Uterus (tissue), 4 donors: Measurements from ENCODE around the gene ZDHHC11. TPM values are rescaled to one million over a fixed set of nuclear protein-coding genes. Genes with fewer than 3 reads are reported as not detected.
A peak's percentile ranks its signal among the peaks of the same experiment; 100 is the strongest.

ENCODE experiments used
- DNase-seq, 2 donors: peaks; one replicate each; pipeline ENCODE4 v3.0.0-alpha.2; 2019 to 2020
- H3K27ac ChIP-seq, 2 donors: fragments of 200-600 bp; sonication (generic); 1 replicate in 1 of 2; 2 replicates in 1 of 2; pipeline ENCODE4 v1.5.1; 2016 to 2018
- H3K27me3 ChIP-seq, 2 donors: fragments of 200-600 bp; sonication (generic); one replicate each; pipeline ENCODE4 v1.5.1; 2018 to 2019; ENCODE audit warnings: control low read depth in 1 of 2
- H3K36me3 ChIP-seq, 2 donors: fragments of 200-600 bp; sonication (generic); one replicate each; pipeline ENCODE4 v1.5.1; 2019; ENCODE audit warnings: control low read depth in 1 of 2
- H3K4me1 ChIP-seq, 2 donors: fragments of 200-600 bp; sonication (generic); one replicate each; pipeline ENCODE4 v1.5.1; 2018 to 2019; ENCODE audit warnings: control low read depth in 1 of 2
- H3K4me3 ChIP-seq, 2 donors: fragments of 200-600 bp; sonication (generic); 1 replicate in 1 of 2; 2 replicates in 1 of 2; pipeline ENCODE4 v1.5.1; 2018 to 2019; ENCODE audit warnings: mild to moderate bottlenecking in 1 of 2
- H3K9me3 ChIP-seq, 2 donors: fragments of 200-600 bp; sonication (generic); one replicate each; pipeline ENCODE4 v1.5.1; 2019; ENCODE audit warnings: control low read depth in 1 of 2
- POLR2A ChIP-seq, 2 donors: fragments of 450-650 bp; IDR thresholded peaks; one replicate each; pipeline ENCODE4 v1.6.1; 2016; ENCODE audit warnings: antibody characterized with exemption in 2 of 2, mild to moderate bottlenecking in 1 of 2, moderate library complexity in 1 of 2
- intact Hi-C: fragments of 100-400 bp; cut with DNase I; formaldehyde crosslinking; loops from one replicate; pipeline ENCODE4 v1.15.1; 2023; ENCODE audit warnings: low total_unique reads
- total RNA-seq, 4 donors: library from RNA; depleted of rRNA in 3 of 4; stranded (reverse); fragments of >200 nt in 3 of 4; gene quantifications; one replicate each; pipeline versions ENCODE4 v1.1.0 to v1.2.4, GENCODE V29; 2014 to 2023
- TF ChIP-seq, protein P1 (sequence below), 4 experiments: fragments of 200-600 bp in 2 of 4; fragments of 450-650 bp in 2 of 4; sonication (generic) in 2 of 4; IDR thresholded peaks; one replicate each; pipeline ENCODE4 v1.5.1; 2016 to 2019; ENCODE audit warnings: antibody characterized with exemption in 4 of 4, mild to moderate bottlenecking in 2 of 4, moderate library complexity in 1 of 4
- donor health status: DM: yes; HTN: yes; CAD: no.

ZDHHC11 gene
- total RNA-seq, 4 donors from 2014 or later, result 1.8 to 14.4 (median 8.2) TPM; not detected in 1

DNA sequence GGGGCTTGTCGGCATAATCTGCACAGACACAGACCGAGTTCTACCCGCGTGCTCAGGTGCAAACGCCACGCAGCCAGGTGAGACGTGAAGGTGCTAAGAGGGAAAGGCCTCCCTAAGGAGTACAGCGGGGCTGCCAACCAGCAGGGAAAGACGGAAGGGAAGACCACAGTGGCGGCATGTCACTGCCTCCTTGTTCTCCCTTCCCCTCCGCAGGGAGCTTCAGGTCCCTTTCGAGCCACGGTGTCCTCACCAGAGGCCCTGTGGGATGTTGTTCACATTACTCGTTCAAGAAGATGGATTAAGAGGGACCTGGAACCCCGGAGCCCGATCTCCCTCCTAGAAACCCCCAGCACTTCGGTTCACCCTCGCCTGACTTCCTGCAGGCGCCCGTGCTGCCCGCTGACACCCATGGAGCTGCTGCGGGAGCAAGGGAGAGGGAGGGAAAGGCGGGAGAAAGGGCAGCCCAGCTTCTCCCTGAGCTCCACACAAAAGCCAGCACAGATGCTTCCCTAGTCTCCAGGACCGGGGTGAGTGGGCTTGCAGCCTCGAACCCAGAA, 41.1 kb upstream of the ZDHHC11 start:
- intact Hi-C loops, result no loop called here
- TF ChIP-seq, protein P1, sequence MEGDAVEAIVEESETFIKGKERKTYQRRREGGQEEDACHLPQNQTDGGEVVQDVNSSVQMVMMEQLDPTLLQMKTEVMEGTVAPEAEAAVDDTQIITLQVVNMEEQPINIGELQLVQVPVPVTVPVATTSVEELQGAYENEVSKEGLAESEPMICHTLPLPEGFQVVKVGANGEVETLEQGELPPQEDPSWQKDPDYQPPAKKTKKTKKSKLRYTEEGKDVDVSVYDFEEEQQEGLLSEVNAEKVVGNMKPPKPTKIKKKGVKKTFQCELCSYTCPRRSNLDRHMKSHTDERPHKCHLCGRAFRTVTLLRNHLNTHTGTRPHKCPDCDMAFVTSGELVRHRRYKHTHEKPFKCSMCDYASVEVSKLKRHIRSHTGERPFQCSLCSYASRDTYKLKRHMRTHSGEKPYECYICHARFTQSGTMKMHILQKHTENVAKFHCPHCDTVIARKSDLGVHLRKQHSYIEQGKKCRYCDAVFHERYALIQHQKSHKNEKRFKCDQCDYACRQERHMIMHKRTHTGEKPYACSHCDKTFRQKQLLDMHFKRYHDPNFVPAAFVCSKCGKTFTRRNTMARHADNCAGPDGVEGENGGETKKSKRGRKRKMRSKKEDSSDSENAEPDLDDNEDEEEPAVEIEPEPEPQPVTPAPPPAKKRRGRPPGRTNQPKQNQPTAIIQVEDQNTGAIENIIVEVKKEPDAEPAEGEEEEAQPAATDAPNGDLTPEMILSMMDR (IDR thresholded peaks at IDR 0.05), result no peak
- no peak for TF ChIP-seq POLR2A (IDR thresholded peaks at IDR 0.05)
- H3K27ac ChIP-seq, result peak overlapping the region; percentile 78 to 86

DNA sequence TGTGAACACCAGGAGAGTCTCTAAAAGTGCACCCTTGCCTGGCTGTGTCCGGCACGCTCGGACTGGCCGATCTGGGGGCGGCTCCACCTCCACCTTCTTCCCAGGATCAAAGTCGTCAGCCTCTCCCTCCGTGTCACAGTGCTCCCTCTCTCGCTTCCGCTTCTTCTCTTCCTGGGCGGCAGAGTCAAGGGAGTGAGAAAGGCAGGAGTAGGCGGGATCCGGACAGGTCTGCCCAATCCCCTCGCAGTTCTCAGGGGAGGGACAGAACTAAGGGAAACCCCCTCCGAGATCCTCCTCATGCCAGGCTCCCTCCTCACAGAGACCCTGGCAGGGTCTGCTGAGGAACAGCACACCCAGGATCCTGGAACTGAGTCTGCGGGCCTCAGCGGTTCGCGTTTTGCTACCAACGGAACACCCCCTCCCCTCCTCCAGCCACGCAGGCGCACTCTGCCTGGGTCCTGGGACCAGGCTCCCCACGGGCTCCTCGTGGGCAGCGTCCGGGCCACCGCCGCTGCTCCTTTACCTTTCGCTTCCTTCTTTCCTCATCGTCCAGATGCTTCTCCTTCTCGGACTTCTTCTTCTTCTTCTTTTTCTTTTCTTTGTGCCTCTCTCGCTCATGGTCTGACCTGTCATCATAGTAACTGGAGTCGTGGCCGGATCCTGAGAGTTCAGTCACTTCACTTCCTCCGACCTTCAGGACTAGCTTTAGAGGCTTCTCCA, 40.5 kb upstream of the ZDHHC11 start:
- H3K9me3 ChIP-seq, result no peaks in the 10 kb centered on the region
- intact Hi-C loops, result no loop called here
- no peaks in the 10 kb centered on the region for H3K27me3 ChIP-seq
- peak overlapping the region; percentile 74 to 91 for H3K4me3 ChIP-seq
- DNase-seq, result no peak
- TF ChIP-seq, protein P1 (IDR thresholded peaks at IDR 0.05), result no peak
- TF ChIP-seq POLR2A (IDR thresholded peaks at IDR 0.05), result no peak
- peak overlapping the region in 1 of 2 donors; percentile 86 for H3K27ac ChIP-seq
- H3K36me3 ChIP-seq, result no peaks in the 10 kb centered on the region
- peaks cover 0 to 20% of the 10 kb centered on the region in 2 donors for H3K4me1 ChIP-seq

More for the DNA sequence above, 41.1 kb upstream of the ZDHHC11 start:
- Histone ChIP-seq H3K36me3 (no peaks in the 10 kb centered on the region), H3K9me3 (no peaks in the 10 kb centered on the region), H3K27me3 (no peaks in the 10 kb centered on the region), H3K4me3 (peak overlapping the region; percentile 74 to 91), H3K4me1 (peaks cover 0 to 20% of the 10 kb centered on the region in 2 donors)
- DNase-seq, result no peak

DNA sequence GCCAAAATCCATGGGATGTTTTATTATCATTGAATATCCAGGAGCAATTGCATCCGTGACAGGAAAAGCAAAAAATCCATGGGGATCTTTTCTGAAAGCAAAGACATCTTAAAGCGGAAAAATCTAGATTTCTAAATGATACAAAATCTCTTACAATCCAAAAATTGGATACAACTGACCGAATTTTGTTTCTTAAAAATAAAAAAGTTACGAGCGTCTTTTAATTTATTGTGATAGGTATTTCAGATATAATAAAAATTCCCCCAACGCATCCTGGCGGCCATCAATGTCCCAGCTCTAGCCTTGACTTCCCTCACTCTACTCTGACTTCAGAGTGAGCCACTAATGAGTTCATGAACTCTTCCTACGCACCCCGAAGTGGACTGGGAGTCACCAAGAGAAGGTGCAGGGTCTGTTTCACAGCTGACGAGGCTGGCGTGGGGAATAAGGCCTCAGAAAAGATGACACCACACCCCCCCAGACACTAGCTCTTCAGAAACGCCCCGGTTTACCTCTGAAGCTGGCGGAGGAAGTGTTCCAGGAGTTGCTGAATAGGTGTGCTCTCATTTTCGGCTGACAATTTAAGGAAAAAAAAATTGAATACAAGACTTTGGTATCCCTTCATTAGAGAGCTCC, 38.4 kb upstream of the ZDHHC11 start:
- TF ChIP-seq POLR2A (IDR thresholded peaks at IDR 0.05), result no peak
- TF ChIP-seq, protein P1 (IDR thresholded peaks at IDR 0.05), result no peak
- no peak for DNase-seq
- no peaks in the 10 kb centered on the region for H3K36me3 ChIP-seq
- peaks cover 0 to 20% of the 10 kb centered on the region in 2 donors for H3K4me1 ChIP-seq
- H3K9me3 ChIP-seq, result no peaks in the 10 kb centered on the region
- H3K4me3 ChIP-seq, result no peak overlapping the region
- intact Hi-C loops, result no loop called here
- H3K27me3 ChIP-seq, result no peaks in the 10 kb centered on the region
- no peak overlapping the region for H3K27ac ChIP-seq

DNA sequence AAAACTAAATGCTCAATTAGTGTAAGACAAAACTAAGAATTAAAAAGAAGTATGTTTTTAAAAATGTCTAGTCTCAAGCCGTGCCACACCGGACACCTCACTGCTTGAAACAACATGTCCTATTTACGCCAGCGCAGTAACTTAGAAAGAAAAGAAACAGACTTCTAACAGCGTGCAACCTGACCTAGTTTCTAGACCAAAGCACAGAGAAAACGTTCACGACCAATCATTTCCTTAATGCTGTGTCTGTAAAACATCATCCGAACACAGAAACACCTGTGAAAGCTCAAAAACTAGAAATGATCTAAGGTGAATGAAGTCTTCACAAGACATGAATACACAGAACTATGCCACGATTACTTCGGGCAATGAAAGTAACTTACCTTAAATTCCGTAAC, 37.9 kb upstream of the ZDHHC11 start:
- DNase-seq, result no peak
- Histone ChIP-seq H3K9me3 (no peaks in the 10 kb centered on the region), H3K27me3 (no peaks in the 10 kb centered on the region), H3K4me1 (peaks cover 0 to 19% of the 10 kb centered on the region in 2 donors), H3K36me3 (no peaks in the 10 kb centered on the region), H3K27ac (no peak overlapping the region), H3K4me3 (no peak overlapping the region)
- TF ChIP-seq POLR2A (IDR thresholded peaks at IDR 0.05), result no peak
- TF ChIP-seq, protein P1 (IDR thresholded peaks at IDR 0.05), result no peak
- intact Hi-C loops, result no loop called here
